Activated gamma-delta T cell treated with anti-CD3 and anti-CD28 coated beads, Interleukin-2, amount 50 U/mL, for 16 hours (primary cell): Measurements from ENCODE around the gene LRP1.

ENCODE experiments used
- DNase-seq: peaks from one replicate; pipeline ENCODE4 v3.0.0-alpha.2; 2020; ENCODE audit warnings: low read depth

Gene LRP1

GRCh38 chr12:57127726-57128518 lies at the start of gene LRP1:
LRP1 (plus strand) TSS chr12:57128483; CDS start chr12:57128965, 482 bp downstream.
- DNase-seq, result peak; percentile 61

DNA sequence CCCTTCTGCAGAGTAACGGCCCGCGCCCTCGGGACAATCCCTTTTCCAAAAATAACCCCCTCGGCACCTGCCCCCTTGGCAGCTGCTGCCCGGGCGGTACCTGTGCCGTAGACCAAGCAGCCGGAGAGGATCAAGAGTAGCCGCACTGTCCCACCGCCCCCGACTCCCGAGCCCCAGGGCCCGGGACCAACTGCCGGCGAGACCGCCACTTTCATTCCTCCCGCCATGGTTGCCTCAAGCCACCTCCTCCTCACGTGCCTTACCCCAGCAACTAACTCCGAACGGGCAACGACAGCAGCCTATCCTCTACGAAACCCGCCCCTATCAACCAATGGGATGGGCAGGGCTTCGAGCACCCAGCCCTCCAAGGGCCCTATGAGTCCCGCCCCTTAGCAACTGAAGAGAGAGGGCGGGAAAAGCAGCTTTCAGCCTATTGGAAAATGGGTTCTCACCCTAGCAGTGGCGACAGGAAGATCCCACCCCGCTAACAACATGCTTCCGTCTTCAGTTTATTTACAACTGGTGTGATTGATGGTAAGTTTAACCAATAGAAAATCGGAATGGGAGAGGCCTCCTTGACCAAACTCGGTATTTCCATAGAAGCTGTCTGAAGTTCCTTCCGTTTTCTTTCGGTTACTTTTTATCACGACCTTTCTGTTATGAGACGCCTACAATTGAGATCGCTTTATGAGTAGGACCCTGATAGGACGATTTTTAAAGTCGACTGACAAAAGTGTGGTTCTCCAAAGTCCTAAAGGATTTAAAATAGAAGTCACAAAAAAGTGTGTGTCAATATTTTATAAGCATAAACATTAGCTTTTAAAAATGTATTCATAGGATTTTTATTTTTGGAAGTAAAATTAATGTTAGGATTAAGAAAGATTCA lies 49.5 kb upstream of the LRP1 start, which contains the start of gene NEMP1:
TSS of gene NEMP1 (minus strand) at position 273 of the 886 bp plus-strand sequence. CDS start at position 227, 46 bp downstream.
- peak; percentile 93 for DNase-seq

GRCh38 chr12:57079821-57080220 lies 48.5 kb upstream of the LRP1 start:
- DNase-seq, result no peak

GRCh38 chr12:57080855-57081254 lies 47.4 kb upstream of the LRP1 start:
- DNase-seq, result no peak

GRCh38 chr12:57085999-57086492 lies 42.2 kb upstream of the LRP1 start:
- DNase-seq, result no peak

- no peak for DNase-seq
Measured at GRCh38 chr12:57086493-57087009, 41.7 kb upstream of the LRP1 start.

DNA sequence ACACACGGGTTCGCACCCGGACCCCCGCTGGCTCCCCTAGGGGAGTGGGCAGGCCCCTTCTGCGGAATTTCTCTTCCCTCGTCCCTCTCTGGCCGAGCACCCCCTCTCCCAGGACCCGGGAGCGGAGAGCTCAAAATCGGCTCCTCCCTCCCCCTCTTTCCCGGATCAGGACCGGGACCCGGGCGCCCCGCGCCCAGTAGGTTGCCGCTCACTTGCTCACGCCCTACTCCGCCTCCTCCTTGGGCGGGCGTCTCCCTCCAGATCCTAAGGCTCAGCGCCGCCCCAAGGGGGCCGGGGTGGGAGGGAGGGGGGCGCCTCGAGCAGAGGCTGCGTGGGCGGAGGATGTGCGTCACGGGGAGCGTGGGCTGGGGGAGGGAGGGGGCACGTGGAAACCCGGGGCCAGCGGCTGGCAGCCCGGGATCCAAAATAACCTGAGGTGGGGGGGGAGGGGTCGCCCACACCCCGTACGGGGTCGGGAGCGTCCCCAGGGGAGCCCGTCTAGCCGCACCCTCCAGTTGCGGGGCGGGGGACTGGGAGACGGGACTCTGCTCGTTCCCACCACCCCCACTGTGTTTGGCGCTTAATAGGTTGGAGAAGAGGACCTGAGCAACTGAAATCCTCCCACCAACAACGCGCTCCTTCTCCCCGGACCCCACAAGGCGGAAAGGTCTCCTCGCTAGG lies 41.1 kb upstream of the LRP1 start:
- DNase-seq, result peak; percentile 90

DNA sequence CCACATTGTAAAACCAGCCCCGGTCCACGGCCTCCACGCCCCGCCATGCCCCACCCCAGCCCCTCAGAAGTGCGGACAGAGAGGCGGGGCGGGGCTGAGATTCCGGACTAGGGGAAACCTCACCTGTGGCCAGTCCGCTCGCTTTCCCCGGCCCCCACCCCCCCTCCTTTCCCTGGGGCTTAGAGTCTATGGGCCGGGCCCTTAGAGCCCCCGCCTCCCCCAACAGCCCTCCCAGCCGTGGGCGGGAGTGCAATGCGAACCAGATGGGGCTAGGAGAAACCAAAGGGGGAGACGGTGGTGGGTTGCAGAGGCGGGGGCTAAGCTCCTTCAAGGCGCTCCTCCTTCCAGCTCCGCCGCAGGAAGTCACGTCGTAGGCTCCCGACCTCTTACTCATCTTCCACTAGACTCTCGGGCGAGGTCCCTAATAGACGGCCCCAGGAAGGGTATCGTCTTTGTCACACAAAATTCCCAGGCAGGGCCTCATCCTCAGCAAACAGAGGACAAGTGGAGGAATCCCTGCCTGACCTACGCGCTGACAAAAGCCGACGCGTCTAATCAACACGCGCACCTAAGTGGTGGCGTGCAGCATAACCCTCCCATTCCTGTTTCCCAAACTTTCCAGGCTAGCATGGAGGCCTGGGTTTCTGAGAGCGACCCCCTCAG lies 40.5 kb upstream of the LRP1 start:
- DNase-seq, result peak; percentile 80

GRCh38 chr12:57088354-57089270 lies 39.7 kb upstream of the LRP1 start, which contains the start of gene NAB2:
NAB2 (plus strand) TSS chr12:57089114; CDS start chr12:57089272, 158 bp downstream.
- peak; percentile 82 for DNase-seq

DNA sequence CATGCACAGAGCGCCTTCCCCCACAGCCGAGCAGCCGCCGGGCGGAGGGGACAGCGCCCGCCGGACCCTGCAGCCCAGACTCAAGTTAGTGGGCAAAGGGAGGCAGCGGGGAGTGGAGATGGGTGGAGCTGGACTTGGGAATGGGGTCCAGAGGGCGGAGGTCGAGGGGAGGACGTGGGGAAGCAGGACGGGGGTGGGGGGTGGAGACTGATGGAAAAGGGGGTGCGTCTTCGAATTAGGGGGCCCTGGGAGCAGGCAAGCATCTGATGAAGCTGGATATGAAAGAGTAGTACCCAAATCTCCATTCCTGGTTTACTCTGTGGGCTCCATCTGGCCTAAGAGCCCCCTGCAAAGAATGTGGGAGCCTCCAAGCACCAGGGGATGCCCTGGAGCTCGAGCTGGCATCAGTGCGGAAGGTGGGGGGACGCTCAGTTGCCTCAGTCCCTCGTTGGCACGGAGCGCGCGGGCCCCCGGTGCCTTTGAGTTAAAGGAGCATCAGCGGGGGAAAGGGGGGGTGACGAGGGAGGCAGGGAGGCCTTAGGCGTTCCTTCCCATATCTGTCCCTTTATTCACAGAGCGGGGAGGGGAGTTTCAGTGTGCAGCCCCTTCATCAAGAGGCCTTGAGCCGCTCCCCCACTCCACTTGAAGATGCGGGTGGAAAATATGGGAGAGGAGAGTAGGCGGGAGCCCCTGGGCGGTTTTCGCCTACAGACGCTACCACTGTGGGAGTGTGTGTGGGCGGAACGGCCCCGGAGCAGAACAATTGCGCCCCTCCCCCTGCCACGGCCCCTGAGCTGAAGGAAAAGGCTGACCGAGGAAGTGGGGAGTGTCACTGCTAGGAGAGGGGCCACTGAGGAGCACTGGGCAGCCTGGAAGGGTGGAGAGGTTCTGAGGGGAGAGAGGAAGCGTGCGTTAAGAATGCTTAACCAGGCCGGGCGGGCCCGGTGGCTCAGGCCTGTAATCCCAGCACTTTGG lies 38.7 kb upstream of the LRP1 start:
- no peak for DNase-seq

GRCh38 chr12:57090490-57090889 lies 37.8 kb upstream of the LRP1 start:
- no peak for DNase-seq

DNA sequence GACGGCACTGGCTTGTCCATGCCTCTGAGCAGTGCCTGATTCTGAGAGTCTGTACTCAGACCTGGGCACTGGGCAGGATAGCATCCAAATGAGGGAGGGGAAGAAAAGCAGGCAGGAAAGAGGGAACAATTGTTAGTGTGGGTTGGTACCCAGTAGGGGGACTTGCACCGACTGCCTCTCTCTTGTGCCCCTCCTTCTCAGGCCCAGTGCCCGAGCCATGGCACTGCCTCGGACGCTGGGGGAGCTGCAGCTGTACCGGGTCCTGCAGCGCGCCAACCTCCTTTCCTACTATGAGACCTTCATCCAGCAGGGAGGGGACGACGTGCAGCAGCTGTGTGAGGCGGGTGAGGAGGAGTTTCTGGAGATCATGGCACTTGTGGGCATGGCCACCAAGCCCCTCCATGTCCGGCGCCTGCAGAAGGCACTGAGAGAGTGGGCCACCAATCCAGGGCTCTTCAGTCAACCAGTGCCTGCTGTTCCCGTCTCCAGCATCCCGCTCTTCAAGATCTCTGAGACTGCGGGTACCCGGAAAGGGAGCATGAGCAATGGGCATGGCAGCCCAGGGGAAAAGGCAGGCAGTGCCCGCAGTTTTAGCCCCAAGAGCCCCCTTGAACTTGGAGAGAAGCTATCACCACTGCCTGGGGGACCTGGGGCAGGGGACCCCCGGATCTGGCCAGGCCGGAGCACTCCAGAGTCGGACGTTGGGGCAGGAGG lies 37.2 kb upstream of the LRP1 start:
- DNase-seq, result no peak

DNA sequence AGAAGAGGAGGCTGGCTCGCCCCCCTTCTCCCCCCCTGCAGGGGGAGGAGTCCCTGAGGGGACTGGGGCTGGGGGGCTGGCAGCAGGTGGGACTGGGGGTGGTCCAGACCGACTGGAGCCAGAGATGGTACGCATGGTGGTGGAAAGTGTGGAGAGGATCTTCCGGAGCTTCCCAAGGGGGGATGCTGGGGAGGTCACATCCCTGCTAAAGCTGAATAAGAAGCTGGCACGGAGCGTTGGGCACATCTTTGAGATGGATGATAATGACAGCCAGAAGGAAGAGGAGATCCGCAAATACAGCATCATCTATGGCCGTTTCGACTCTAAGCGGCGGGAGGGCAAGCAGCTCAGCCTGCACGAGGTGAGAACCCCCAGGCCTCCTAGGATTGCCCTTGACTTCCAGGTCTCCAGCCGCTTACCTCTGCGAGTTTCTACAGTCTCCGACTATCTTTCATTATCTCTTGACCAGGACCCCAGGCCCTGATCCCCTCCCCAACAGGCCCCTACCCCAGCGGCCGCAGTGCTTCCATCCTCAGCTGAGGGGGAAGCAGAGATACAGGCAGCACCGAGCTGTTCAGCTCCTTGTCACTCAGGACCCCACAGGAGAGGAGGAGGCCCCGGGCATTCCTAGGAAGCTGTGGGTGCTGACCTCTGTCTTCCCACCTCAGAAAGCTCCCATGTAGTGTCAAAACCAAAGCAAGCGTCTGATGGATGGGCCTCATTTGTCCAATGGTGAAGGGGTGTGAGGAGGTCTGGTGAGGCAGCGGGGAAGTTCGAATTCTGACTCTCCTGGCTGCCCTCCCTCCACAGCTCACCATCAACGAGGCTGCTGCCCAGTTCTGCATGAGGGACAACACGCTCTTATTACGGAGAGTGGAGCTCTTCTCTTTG lies 36.4 kb upstream of the LRP1 start:
- DNase-seq, result no peak

DNA sequence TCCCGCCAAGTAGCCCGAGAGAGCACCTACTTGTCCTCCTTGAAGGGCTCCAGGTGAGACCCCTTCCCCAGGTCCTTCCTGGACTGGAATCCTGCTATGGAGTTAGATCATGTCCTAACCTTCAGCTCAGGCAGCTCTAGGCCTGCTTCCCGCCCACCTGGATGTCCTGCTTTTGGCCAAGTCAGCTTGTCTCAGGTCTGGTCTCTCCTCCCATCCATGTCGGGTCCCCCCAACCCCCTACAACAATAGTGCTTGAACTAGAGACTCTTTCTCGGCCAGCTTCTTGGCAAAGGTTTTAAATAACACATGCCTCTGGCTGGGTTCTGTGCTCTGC lies 35.8 kb upstream of the LRP1 start:
- no peak for DNase-seq

DNA sequence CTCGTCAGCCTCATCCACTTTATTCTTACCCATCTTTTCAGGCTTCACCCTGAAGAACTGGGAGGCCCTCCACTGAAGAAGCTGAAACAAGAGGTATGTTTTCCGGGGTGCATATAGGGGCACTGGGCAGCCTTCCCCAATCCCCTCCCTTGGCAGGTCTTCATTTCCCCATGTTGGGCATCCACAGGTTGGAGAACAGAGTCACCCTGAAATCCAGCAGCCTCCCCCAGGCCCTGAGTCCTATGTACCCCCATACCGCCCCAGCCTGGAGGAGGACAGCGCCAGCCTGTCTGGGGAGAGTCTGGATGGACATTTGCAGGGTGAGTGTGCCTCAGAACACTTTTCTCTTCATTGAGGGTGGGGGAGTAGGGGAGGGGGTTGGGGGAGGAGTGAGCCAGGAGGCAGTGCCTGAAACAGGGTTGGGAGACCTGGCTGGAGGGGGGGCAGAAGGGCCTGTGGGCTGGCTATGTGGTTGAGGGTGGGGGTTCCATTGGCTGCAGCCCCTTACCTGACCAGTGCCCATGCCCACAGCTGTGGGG lies 35.3 kb upstream of the LRP1 start:
- no peak for DNase-seq

DNA sequence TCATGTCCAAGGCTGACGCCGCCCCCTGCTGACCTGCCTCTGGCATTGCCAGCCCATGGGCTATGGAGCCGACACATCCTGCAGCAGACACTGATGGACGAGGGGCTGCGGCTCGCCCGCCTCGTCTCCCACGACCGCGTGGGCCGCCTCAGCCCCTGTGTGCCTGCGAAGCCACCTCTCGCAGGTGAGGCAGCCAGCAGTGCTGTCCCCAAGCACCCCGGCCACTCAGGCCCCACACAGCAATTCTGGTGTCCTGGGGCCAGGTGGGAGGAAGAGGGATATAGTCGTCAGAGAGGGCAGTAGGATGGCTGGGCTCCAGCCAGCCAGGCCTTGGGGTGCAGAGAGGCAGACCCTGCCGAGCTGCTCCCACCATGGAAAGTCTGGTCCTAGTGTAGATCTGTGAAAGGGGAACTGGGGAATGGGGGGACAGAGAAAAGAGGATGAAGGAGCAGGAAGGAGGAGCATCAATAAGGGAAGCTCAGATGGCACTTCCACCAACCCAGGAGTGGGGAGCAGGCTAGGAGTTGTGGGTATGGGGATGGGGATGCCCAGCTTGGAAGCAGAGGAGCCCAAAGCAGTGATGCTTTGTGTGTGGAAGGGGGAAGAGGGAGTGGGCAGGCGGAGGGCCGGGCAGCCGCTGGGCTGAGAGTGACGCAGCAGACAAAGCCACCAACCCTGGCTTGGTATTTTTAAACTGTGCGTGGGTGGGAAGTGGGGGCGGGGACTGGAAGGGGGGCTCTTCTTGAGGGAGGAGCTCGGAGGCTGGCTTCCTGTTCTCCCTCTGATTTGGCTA lies 34.7 kb upstream of the LRP1 start:
- DNase-seq, result peak; percentile 65
